ENCODE data around the gene CPXM2.

- TF ChIP-seq, protein P1, sequence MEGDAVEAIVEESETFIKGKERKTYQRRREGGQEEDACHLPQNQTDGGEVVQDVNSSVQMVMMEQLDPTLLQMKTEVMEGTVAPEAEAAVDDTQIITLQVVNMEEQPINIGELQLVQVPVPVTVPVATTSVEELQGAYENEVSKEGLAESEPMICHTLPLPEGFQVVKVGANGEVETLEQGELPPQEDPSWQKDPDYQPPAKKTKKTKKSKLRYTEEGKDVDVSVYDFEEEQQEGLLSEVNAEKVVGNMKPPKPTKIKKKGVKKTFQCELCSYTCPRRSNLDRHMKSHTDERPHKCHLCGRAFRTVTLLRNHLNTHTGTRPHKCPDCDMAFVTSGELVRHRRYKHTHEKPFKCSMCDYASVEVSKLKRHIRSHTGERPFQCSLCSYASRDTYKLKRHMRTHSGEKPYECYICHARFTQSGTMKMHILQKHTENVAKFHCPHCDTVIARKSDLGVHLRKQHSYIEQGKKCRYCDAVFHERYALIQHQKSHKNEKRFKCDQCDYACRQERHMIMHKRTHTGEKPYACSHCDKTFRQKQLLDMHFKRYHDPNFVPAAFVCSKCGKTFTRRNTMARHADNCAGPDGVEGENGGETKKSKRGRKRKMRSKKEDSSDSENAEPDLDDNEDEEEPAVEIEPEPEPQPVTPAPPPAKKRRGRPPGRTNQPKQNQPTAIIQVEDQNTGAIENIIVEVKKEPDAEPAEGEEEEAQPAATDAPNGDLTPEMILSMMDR (conservative IDR thresholded peaks at IDR 0.05 in 1 of 2, IDR thresholded peaks at IDR 0.05 in 1 of 2; ENCODE audit: low read depth in 1 of 2, low read length in 2 of 2) = no peak
- TF ChIP-seq EZH2 (IDR thresholded peaks at IDR 0.05; ENCODE audit: low read length, missing control alignments) = no peak
These were observed 32.0 kb downstream of the CPXM2 start for GRCh38 chr10:123859653-123860050.
